NCI-H1417 (cell line): ENCODE data around the gene C13orf46.

ENCODE experiments used
- DNase-seq, 3 experiments: peaks; one replicate each; lab custom pipeline; 2025; lab: John Stamatoyannopoulos, UW

C13orf46 gene

GRCh38 chr13:113973218-113974164 is at the start of gene C13orf46:
TSS of gene C13orf46 (minus strand) at chr13:113974076. CDS start at chr13:113973997, 79 bp downstream.
- no peak for DNase-seq

DNA sequence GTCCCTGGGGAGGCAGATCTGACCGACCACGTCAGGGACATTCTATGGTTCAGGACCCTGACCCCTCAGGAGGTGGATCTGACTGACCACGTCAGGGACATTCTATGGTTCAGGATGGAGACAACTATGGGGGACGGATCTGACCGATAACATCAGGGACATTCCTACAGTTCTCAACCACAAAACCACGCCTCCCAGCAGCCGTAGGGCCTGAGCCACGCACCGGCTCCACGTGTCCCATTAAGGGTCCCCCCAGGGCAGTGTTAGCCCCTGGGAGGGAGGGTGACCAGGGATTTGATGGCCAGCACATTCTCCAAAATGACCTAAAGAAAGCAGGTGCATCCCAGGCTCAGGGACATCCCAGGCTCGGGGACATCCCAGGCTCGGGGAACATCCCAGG is 49.0 kb upstream of the C13orf46 start:
- DNase-seq, result no peak

GRCh38 chr13:114022309-114022669 is 48.4 kb upstream of the C13orf46 start:
- no peak for DNase-seq

GRCh38 chr13:114021464-114022308 is 47.8 kb upstream of the C13orf46 start:
- peak in 1 of 3 experiments; percentile 51 for DNase-seq

GRCh38 chr13:114020750-114021463 is 47.0 kb upstream of the C13orf46 start:
- DNase-seq, result peak; percentile 60 to 83 (median 60)

DNA sequence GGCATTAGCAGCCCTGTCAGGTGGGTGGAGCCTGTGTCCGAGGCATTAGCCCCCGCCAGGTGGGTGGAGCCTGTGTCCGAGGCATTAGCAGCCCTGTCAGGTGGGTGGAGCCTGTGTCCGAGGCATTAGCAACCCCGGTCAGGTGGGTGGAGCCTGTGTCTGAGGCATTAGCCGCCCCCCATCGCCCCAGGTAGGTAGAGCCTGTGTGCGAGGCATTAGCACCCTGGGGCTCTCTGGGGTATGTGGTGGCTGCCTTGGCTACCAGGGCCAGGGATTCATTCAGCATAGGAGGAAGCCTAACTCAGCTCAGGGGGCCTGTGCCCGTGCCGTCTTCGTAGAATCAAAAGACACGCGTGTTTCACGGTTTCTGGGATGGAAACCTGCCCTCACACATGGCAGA is 46.3 kb upstream of the C13orf46 start:
- peak in 1 of 3 experiments; percentile 58 for DNase-seq

- DNase-seq, result peak in 2 of 3 experiments; percentile 12 to 71
Observed at GRCh38 chr13:114019367-114019766, 45.5 kb upstream of the C13orf46 start.

DNA sequence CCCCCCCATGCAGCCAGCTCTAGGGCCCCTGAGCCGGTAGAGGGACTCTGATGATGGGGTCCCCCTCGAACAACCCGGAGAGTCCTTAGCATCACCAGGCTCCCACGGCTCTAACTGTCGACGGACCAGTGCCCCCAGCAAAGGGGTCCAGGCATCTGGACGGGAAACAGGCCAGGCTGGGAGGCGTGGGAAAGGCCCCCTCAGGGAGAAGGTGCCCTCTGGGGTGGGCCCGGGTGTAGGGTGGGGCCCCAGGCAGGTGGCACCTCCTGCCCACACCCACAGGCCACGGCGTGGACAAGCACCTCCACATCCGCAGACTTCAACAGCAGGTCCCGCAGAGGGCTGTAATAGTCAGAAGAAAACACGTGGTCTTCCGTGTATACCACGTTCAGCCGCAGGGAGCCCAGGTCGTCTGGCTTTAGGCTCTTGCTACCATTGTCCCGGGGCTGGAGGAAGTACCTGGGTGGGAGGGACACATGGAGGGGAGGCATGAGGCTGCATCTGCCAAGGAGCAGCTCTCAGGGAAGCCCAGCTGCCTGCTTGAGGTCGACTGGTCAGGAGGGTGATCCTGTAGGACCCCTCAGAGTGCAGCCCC is 44.7 kb upstream of the C13orf46 start:
- no peak for DNase-seq

DNA sequence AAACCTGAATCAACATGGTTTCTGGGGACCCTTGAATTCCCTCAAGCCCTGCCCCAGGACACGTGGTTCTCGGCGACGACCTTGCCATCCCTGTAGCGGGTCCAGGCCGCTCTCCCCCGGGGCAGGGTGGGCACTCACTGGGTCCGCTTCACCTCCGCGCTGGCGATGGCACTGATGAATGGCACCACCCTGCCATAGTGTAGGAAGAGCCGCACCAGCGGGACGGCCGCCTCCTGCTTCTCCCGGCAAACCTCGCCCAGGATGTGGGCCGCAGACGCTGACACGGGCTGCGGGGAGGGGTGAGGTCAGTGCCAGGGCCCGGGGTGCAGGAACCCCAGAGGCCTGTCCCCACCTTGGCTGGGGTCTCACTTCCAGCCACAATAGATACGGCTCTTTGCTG is 44.1 kb upstream of the C13orf46 start:
- no peak for DNase-seq

DNA sequence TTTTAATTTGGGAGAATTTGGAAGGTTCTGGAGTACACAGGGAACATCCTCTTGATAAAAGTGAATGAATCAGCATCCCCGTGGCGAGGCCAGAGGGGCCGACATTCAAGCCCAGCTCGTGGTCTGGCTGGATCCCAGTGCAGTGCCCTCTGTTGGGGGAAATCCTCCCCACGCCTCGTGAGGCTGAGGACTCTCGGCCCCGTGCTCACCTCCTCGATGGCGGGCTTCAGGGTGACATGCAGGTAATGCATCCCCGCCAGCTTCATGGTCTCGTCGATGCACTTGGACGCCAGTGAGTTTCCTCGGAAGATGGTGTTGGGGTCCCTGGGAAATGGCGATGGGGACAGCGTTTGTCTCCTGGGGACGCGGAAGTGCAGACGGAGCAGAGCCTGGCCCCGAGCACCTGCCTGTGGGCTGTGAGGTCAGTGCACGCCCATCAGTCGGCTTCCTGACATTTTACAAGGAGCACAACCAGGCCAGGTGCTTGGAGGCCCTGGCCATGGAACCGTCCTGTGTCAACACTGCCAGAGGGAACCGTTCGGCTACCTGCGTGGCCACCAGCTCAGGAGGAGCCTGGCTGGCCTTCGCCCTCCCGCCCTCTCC is 43.3 kb upstream of the C13orf46 start:
- no peak for DNase-seq

GRCh38 chr13:114016321-114017027 is 42.6 kb upstream of the C13orf46 start:
- DNase-seq, result no peak

DNA sequence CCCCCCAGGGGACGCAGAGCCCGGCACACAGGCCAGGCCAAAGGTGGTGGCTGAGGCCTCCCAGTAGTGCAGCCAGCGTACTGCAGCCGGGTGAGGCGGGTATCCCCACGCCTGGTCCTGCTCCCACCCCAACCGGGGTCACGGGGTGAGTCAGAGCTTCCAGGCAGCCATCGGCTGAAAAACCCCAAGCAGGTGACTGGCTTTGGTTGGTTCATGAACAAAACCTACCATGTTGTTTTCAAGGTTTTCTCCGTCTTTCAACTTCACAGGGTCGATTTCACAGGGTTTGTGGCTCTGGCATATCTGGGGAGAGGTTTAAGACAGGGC is 42.1 kb upstream of the C13orf46 start:
- DNase-seq, result no peak

DNA sequence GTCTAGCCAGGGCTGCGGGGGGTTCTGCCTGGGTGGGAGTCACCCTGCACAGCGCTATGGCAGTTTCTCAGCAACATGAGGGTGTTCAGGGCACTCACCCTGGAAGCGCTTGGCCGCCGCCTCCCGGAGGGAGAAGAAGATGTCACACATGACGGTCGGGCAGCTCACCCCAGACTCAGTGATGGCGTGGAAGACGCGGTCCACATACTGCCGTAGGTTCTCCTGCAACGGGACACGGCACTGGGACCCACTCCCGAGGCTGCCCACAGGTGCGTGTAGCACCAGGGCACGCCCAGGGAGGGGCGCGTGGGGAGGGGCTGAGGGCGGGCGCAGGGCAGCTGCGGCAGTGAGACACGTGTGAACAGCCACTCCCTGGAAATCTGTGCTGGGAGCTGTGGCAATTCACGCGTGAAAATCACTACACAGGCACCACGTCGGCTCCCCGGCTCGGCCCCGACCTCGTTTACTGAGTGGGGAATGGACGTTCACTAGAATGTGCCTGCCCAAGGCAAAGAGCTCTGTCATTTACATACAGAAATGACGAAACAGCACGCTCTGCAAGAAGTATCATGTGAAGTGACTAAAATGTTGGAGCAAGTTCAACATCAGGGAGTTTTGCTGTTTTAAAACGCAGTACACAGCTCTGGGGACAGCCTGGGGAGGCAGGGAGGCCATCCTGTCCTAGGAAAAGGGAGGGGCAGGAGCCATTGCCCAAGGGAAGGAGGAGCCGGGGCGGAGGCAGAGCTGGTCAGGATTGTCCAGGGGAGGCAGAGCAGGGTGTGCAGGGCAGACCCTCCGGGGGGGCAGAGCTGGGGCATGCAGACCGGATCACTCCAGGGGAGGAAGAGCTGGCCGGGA is 41.5 kb upstream of the C13orf46 start:
- DNase-seq, result peak in 1 of 3 experiments; percentile 30

DNA sequence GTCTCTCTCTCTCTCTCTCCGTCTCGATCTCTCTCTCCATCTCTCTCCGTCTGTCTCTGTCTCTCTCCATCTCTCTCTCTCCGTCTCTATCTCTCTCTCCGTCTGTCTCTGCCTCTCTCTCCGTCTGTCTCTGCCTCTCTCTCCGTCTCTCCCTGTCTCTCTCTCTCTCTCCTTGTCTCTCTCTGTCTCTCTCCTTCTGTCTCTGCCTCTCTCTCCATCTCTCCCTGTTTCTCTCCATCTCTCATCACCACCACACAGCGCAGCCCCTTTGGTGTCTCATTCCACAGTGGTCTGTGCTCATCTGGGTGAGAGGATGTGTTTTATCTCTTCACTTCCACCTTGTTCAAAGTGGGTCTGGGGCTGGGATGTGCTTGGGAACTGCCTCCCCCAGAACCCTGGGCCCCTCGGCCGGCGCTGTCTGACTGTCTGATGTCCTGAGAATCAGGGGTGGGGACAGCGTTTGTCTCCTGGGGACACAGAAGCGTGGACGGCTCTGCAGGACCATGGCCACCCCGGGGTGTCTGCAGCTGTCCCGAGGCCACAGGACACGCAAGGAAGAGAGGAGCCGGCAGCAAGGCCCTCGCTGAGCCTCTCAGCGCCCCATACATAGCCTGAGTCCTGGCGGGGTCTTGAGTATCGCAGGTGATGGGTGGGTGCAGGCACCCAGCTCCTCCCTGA is 40.2 kb upstream of the C13orf46 start:
- no peak for DNase-seq

DNA sequence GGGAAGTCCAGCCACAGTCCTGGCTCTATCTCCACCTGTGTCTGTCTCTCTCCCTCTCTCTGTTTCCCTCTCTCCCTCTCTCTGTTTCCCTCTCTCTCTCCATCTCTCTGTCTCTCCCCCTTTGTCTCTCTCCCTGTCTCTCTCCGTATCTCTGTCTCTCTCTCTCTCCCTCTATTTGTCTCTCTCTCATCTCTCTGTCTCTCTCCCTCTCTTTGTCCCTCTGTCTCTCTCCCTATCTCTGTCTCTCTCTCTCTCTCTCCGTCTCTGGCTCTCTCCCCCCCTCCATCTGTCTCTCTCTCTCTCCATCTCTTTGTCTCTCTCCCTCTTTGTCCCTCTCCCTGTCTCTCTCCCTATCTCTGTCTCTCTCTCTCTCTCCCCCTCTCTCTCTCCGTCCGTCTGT is 39.5 kb upstream of the C13orf46 start:
- DNase-seq, result no peak

GRCh38 chr13:114012921-114013320 is 39.0 kb upstream of the C13orf46 start:
- no peak for DNase-seq

GRCh38 chr13:114012141-114012540 is 38.3 kb upstream of the C13orf46 start:
- no peak for DNase-seq

DNA sequence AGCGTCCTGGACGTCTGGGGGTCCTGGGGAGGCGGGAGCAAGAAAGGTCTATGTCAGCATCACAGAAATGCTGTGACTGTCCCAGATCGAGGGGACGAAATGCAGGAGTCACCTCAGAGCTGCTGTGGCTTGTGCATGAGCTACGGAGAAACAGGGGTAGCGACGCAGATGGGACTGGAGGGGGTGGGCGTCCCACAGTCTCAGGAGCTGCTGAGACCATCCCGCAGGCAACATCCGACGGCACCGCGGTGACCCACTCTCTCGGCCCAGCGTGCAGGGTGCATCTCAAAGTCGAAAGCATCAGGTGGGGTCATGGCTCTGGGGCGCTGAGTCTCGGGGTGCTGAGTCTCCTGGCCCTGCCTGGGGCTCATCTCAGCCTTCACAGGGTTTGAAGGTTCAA is 37.4 kb upstream of the C13orf46 start:
- no peak for DNase-seq

DNA sequence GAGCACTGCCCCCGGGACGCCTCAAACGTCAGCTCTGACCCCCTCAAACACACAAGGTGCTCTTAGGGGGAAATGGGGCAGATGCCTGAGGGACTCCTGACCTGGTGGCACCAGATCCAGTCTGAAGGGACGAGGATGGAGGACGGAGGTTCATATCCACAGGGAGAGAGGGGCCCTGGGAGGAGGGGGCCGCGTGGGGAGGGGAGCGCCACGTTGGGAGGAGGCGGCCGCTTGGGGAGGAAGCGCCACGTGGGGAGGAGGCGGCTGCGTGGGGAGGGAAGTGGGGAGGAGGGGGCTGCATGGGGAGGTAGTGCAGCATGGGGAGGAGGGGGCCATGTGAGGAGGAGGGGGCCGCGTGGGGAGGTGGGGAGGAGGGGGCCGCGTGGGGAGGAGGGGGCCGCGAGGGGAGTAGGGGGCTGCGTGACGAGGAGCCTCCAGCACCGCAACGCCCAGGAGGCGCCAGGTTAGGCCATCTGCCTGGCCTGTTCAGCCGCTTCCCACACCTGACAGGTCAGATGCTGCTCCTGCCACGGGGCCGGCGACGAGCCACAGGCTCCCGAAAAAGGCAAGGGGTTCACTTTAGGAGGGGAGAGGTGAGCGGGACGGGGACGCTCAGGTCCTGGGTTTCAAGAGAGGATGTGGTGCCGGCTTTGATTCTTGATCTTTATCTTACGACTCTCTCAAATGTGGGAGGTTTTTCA is 36.7 kb upstream of the C13orf46 start:
- DNase-seq, result no peak
